Measurements from ENCODE around the gene IKZF2. TPM values are rescaled to one million over a fixed set of nuclear protein-coding genes. Genes with fewer than 3 reads are reported as not detected.
A peak's percentile ranks its signal among the peaks of the same experiment; 100 is the strongest.

The IKZF2 gene
- total and polyA plus RNA-seq, 4 donors: 0.35 to 4.7 (median 2.5) TPM

GRCh38 chr2:212975333-212975732 lies 176.1 kb downstream of the IKZF2 start:
- WGBS: 18% methylated on average over 1 of the region's 1 CpG
- Histone ChIP-seq H3K9ac (ENCODE audit: low read depth in 1 of 2, low read length in 2 of 2) (no peak overlapping the region), H3K36me3 (ENCODE audit: control insufficient read depth in 4 of 4, insufficient read depth in 3 of 4, low read depth in 1 of 4, low read length in 3 of 4) (no peaks in the 10 kb centered on the region), H3K4me3 (ENCODE audit: low read depth in 1 of 3, low read length in 3 of 3) (no peak overlapping the region), H3K27me3 (ENCODE audit: control insufficient read depth in 4 of 4, insufficient read depth in 4 of 4, low read length in 3 of 4) (no peaks in the 10 kb centered on the region), H3K9me3 (ENCODE audit: control insufficient read depth in 4 of 4, low read length in 3 of 4) (no peaks in the 10 kb centered on the region), H3K4me1 (ENCODE audit: control insufficient read depth in 4 of 4, insufficient read depth in 4 of 4, low read length in 3 of 4) (no peaks in the 10 kb centered on the region), H3K27ac (ENCODE audit: low read depth in 1 of 2, low read length in 2 of 2) (no peak overlapping the region)
- DNase-seq (ENCODE audit: low spot score): no peak
- TF ChIP-seq HNF4A (conservative IDR thresholded peaks at IDR 0.05) (peak in 1 of 2 donors; percentile 7), REST (IDR thresholded peaks at IDR 0.05) (no peak)

DNA sequence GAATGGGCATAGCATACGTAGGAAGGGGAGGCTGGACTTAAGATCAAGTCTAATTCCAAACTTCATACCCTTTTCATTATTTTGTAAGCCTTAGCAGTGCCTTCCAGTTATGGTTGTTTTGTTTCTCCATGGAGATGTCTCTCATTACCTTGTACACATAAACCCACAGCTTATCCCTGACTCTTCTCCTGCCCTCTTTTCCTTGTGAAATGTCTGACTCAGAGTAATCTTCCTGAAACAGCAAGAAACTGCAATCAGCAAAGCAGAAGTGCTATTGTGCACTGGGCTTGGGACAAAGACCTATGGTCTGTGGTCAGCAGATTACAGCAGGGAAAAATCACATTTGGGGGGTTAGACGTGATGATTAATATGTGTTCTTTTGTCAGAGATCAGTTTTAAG lies 176.7 kb downstream of the IKZF2 start:
- TF ChIP-seq FOXA2 (IDR thresholded peaks at IDR 0.05) (no peak), GABPA (IDR thresholded peaks at IDR 0.05 in 1 of 2, conservative IDR thresholded peaks at IDR 0.05 in 1 of 2) (no peak), NR2F2 (IDR thresholded peaks at IDR 0.05) (no peak), TAF1 (conservative IDR thresholded peaks at IDR 0.05) (no peak), JUND (IDR thresholded peaks at IDR 0.05) (no peak), RXRA (IDR thresholded peaks at IDR 0.05) (no peak), FOXA1 (IDR thresholded peaks at IDR 0.05) (no peak)
- Histone ChIP-seq H3K4me3 (ENCODE audit: low read depth in 1 of 3, low read length in 3 of 3) (no peak overlapping the region), H3K27ac (ENCODE audit: low read depth in 1 of 2, low read length in 2 of 2) (no peak overlapping the region), H3K27me3 (ENCODE audit: control insufficient read depth in 4 of 4, insufficient read depth in 4 of 4, low read length in 3 of 4) (no peaks in the 10 kb centered on the region), H3K36me3 (ENCODE audit: control insufficient read depth in 4 of 4, insufficient read depth in 3 of 4, low read depth in 1 of 4, low read length in 3 of 4) (no peaks in the 10 kb centered on the region), H3K9me3 (ENCODE audit: control insufficient read depth in 4 of 4, low read length in 3 of 4) (no peaks in the 10 kb centered on the region), H3K9ac (ENCODE audit: low read depth in 1 of 2, low read length in 2 of 2) (no peak overlapping the region), H3K4me1 (ENCODE audit: control insufficient read depth in 4 of 4, insufficient read depth in 4 of 4, low read length in 3 of 4) (no peaks in the 10 kb centered on the region)
- 73% methylated on average over 2 of the region's 2 CpGs for WGBS
- no peak for DNase-seq (ENCODE audit: low spot score)

DNA sequence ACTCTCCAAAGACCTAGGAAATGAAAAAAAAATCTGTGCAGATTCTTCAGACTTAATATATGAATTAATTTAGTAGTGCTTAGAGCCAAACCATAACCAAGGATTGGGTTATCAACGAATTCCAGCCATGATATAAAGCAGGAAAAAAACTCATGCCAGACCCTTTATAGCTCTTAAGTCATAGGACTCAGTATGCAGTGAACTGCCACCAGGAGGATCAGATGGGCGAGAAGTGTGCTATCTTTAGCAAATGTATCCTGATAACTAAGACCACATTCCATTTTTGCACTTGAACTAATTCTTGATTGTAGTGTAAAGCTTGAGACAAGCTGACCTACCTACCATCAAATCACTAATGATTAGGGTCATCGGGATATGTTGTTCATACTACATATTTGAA lies 178.1 kb downstream of the IKZF2 start:
- no peaks in the 10 kb centered on the region for H3K9me3 ChIP-seq (ENCODE audit: control insufficient read depth in 4 of 4, low read length in 3 of 4)
- no peaks in the 10 kb centered on the region for H3K27me3 ChIP-seq (ENCODE audit: control insufficient read depth in 4 of 4, insufficient read depth in 4 of 4, low read length in 3 of 4)
- no peaks in the 10 kb centered on the region for H3K36me3 ChIP-seq (ENCODE audit: control insufficient read depth in 4 of 4, insufficient read depth in 3 of 4, low read depth in 1 of 4, low read length in 3 of 4)
- no peak overlapping the region for H3K27ac ChIP-seq (ENCODE audit: low read depth in 1 of 2, low read length in 2 of 2)
- H3K4me3 ChIP-seq (ENCODE audit: low read depth in 1 of 3, low read length in 3 of 3): no peak overlapping the region
- TF ChIP-seq, protein P1, sequence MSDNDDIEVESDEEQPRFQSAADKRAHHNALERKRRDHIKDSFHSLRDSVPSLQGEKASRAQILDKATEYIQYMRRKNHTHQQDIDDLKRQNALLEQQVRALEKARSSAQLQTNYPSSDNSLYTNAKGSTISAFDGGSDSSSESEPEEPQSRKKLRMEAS (IDR thresholded peaks at IDR 0.05): no peak
- TF ChIP-seq REST (IDR thresholded peaks at IDR 0.05) (no peak), HNF4A (conservative IDR thresholded peaks at IDR 0.05) (no peak), EGR1 (IDR thresholded peaks at IDR 0.05; ENCODE audit: low read depth in 2 of 2) (no peak), FOXA2 (IDR thresholded peaks at IDR 0.05) (no peak), YY1 (IDR thresholded peaks at IDR 0.05) (no peak), RXRA (IDR thresholded peaks at IDR 0.05) (no peak), NR2F2 (IDR thresholded peaks at IDR 0.05) (no peak), SP1 (IDR thresholded peaks at IDR 0.05) (no peak)
- TF ChIP-seq, protein P2, sequence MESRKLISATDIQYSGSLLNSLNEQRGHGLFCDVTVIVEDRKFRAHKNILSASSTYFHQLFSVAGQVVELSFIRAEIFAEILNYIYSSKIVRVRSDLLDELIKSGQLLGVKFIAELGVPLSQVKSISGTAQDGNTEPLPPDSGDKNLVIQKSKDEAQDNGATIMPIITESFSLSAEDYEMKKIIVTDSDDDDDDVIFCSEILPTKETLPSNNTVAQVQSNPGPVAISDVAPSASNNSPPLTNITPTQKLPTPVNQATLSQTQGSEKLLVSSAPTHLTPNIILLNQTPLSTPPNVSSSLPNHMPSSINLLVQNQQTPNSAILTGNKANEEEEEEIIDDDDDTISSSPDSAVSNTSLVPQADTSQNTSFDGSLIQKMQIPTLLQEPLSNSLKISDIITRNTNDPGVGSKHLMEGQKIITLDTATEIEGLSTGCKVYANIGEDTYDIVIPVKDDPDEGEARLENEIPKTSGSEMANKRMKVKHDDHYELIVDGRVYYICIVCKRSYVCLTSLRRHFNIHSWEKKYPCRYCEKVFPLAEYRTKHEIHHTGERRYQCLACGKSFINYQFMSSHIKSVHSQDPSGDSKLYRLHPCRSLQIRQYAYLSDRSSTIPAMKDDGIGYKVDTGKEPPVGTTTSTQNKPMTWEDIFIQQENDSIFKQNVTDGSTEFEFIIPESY (IDR thresholded peaks at IDR 0.05): no peak
- TF ChIP-seq, protein P3, sequence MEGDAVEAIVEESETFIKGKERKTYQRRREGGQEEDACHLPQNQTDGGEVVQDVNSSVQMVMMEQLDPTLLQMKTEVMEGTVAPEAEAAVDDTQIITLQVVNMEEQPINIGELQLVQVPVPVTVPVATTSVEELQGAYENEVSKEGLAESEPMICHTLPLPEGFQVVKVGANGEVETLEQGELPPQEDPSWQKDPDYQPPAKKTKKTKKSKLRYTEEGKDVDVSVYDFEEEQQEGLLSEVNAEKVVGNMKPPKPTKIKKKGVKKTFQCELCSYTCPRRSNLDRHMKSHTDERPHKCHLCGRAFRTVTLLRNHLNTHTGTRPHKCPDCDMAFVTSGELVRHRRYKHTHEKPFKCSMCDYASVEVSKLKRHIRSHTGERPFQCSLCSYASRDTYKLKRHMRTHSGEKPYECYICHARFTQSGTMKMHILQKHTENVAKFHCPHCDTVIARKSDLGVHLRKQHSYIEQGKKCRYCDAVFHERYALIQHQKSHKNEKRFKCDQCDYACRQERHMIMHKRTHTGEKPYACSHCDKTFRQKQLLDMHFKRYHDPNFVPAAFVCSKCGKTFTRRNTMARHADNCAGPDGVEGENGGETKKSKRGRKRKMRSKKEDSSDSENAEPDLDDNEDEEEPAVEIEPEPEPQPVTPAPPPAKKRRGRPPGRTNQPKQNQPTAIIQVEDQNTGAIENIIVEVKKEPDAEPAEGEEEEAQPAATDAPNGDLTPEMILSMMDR (IDR thresholded peaks at IDR 0.05; ENCODE audit: low read depth, low read length, missing input control): no peak
- TF ChIP-seq, protein P4, sequence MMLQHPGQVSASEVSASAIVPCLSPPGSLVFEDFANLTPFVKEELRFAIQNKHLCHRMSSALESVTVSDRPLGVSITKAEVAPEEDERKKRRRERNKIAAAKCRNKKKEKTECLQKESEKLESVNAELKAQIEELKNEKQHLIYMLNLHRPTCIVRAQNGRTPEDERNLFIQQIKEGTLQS (IDR thresholded peaks at IDR 0.05): no peak
- no peak for DNase-seq (ENCODE audit: low spot score)
- no peaks in the 10 kb centered on the region for H3K4me1 ChIP-seq (ENCODE audit: control insufficient read depth in 4 of 4, insufficient read depth in 4 of 4, low read length in 3 of 4)
- no peak overlapping the region for H3K9ac ChIP-seq (ENCODE audit: low read depth in 1 of 2, low read length in 2 of 2)
- 85% methylated on average over 3 of the region's 3 CpGs for WGBS
